Nasal cavity respiratory epithelium epithelial cell of viscerocranial mucosa (primary cell): ENCODE measurements around the gene PRF1. TPM values are rescaled to one million over a fixed set of nuclear protein-coding genes. Genes with fewer than 3 reads are reported as not detected.

Experiments
- total RNA-seq: library from RNA; depleted of rRNA; stranded (reverse); fragments of >200 nt; gene quantifications from 2 replicates; pipeline ENCODE4 v1.2.3, GENCODE V29; 2014

Gene PRF1
- total RNA-seq, result not detected in 2 replicates

GRCh38 chr10:70602665-70603448, at the start of gene PRF1:
PRF1 (minus strand) TSS chr10:70602741; CDS start chr10:70600902, 1,839 bp downstream.

Other genes starting within 250 kb of the PRF1 start
- 1.7 and 10.4 TPM in 2 replicates for gene LRRC20, start 220.1 kb downstream of the PRF1 start, total RNA-seq
- gene EIF4EBP2, start 198.6 kb downstream of the PRF1 start, total RNA-seq, result 9.2 and 34.2 TPM in 2 replicates
- 0.07 TPM in 1 of 2 replicates, not detected in the other for gene NODAL, start 161.1 kb downstream of the PRF1 start, total RNA-seq
- gene PALD1, start 124.0 kb downstream of the PRF1 start, total RNA-seq, result 0.28 and 0.34 TPM in 2 replicates
- gene ADAMTS14, start 69.8 kb upstream of the PRF1 start, total RNA-seq, result 0.14 and 0.68 TPM in 2 replicates
- gene TBATA, start 182.6 kb upstream of the PRF1 start, total RNA-seq, result not detected in 2 replicates
- gene SGPL1, start 213.2 kb upstream of the PRF1 start, total RNA-seq, result 129 and 145 TPM in 2 replicates